ENCODE measurements around the gene CCDC3. TPM values are rescaled to one million over a fixed set of nuclear protein-coding genes. Genes with fewer than 3 reads are reported as not detected.

Gene CCDC3
- total and polyA plus RNA-seq, 2 of the 8 experiments (the other 6 are each of a cell fraction or from before 2014, with no cell fraction given): 3.4 to 3.7 TPM

- TF ChIP-seq ATF3 (IDR thresholded peaks at IDR 0.05; ENCODE audit: insufficient read depth, low read depth, low read length) (no peak), EP300 (IDR thresholded peaks at IDR 0.05; ENCODE audit: borderline replicate concordance in 1 of 2, low read depth in 2 of 2, low read length in 2 of 2) (no peak), RFX5 (IDR thresholded peaks at IDR 0.05; ENCODE audit: borderline replicate concordance, low read depth, low read length) (no peak), JUND (IDR thresholded peaks at IDR 0.05; ENCODE audit: low read length) (no peak), TCF12 (IDR thresholded peaks at IDR 0.05; ENCODE audit: low read depth, low read length) (no peak), SUZ12 (IDR thresholded peaks at IDR 0.05; ENCODE audit: low read length) (no peak)
Observed at GRCh38 chr10:12890958-12891357, 110.6 kb downstream of the CCDC3 start (continued).

All from H1 (cell line).